ENCODE measurements around the gene UBTF.
A peak's percentile ranks its signal among the peaks of the same experiment; 100 is the strongest.

UBTF gene

GRCh38 chr17:44184212-44184810, 35.2 kb downstream of the UBTF start:
- DNase-seq (ENCODE audit: low read depth, low spot score): no peak
- H3K36me3 ChIP-seq (ENCODE audit: insufficient read depth, insufficient read length, low read length): peaks cover 49% of the 10 kb centered on the region
- H3K27me3 ChIP-seq (ENCODE audit: insufficient read depth, insufficient read length): no peaks in the 10 kb centered on the region
- peaks cover 4% of the 10 kb centered on the region for H3K4me1 ChIP-seq (ENCODE audit: insufficient read depth, insufficient read length)
- TF ChIP-seq YY1 (IDR thresholded peaks at IDR 0.05; ENCODE audit: insufficient read depth, insufficient read length) (no peak), ZNF274 (IDR thresholded peaks at IDR 0.05; ENCODE audit: low read depth, low read length) (no peak), SUZ12 (IDR thresholded peaks at IDR 0.05; ENCODE audit: extremely low read depth, insufficient read depth, insufficient read length) (no peak)
- H3K9ac ChIP-seq (ENCODE audit: insufficient read length, low read depth): peak overlapping the region; percentile 92
- H3K4me3 ChIP-seq (ENCODE audit: insufficient read length, low read depth): no peak overlapping the region
- H3K9me3 ChIP-seq (ENCODE audit: insufficient read depth, low read length): peaks cover 19% of the 10 kb centered on the region

- peaks cover 5% of the 10 kb centered on the region for H3K4me1 ChIP-seq (ENCODE audit: insufficient read depth, insufficient read length)
- peaks cover 46% of the 10 kb centered on the region for H3K36me3 ChIP-seq (ENCODE audit: insufficient read depth, insufficient read length, low read length)
- no peak for TF ChIP-seq YY1 (IDR thresholded peaks at IDR 0.05; ENCODE audit: insufficient read depth, insufficient read length)
- no peak for TF ChIP-seq ZNF274 (IDR thresholded peaks at IDR 0.05; ENCODE audit: low read depth, low read length)
- no peak overlapping the region for H3K9ac ChIP-seq (ENCODE audit: insufficient read length, low read depth)
- DNase-seq (ENCODE audit: low read depth, low spot score): no peak
- H3K9me3 ChIP-seq (ENCODE audit: insufficient read depth, low read length): peaks cover 19% of the 10 kb centered on the region
- H3K27me3 ChIP-seq (ENCODE audit: insufficient read depth, insufficient read length): no peaks in the 10 kb centered on the region
- no peak overlapping the region for H3K4me3 ChIP-seq (ENCODE audit: insufficient read length, low read depth)
Measured at GRCh38 chr17:44183024-44183423, 36.5 kb downstream of the UBTF start.

GRCh38 chr17:44178133-44178532, 41.3 kb downstream of the UBTF start:
- peaks cover 17% of the 10 kb centered on the region for H3K9me3 ChIP-seq (ENCODE audit: insufficient read depth, low read length)
- TF ChIP-seq YY1 (IDR thresholded peaks at IDR 0.05; ENCODE audit: insufficient read depth, insufficient read length): no peak
- TF ChIP-seq ZNF274 (IDR thresholded peaks at IDR 0.05; ENCODE audit: low read depth, low read length): no peak
- TF ChIP-seq SUZ12 (IDR thresholded peaks at IDR 0.05; ENCODE audit: extremely low read depth, insufficient read depth, insufficient read length): no peak
- no peak overlapping the region for H3K9ac ChIP-seq (ENCODE audit: insufficient read length, low read depth)
- no peak for DNase-seq (ENCODE audit: low read depth, low spot score)
- peaks cover 3% of the 10 kb centered on the region for H3K4me1 ChIP-seq (ENCODE audit: insufficient read depth, insufficient read length)
- no peak overlapping the region for H3K4me3 ChIP-seq (ENCODE audit: insufficient read length, low read depth)
- no peaks in the 10 kb centered on the region for H3K27me3 ChIP-seq (ENCODE audit: insufficient read depth, insufficient read length)
- peaks cover 56% of the 10 kb centered on the region for H3K36me3 ChIP-seq (ENCODE audit: insufficient read depth, insufficient read length, low read length)

DNA sequence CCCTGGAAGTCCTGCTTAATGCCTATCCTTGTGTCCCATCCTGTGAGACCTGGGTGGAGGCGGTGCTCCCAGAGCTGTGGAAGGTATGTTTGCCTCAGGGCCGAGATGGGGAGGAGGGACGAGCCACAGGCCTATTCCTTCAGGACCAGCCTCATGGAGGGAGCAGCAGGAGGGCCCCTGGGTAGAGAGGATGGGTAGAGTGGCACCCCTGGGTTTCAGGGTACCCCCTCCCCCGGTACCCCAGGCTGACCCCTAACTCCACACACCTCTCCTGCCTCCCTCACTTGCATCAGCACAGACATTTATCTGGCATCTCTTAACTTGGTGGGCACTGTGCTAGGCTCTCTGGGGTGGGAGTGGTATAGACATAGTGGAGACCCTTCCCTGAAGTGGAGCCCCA, 41.8 kb downstream of the UBTF start:
- H3K4me3 ChIP-seq (ENCODE audit: insufficient read length, low read depth): no peak overlapping the region
- H3K9ac ChIP-seq (ENCODE audit: insufficient read length, low read depth): no peak overlapping the region
- H3K36me3 ChIP-seq (ENCODE audit: insufficient read depth, insufficient read length, low read length): peaks cover 51% of the 10 kb centered on the region

DNA sequence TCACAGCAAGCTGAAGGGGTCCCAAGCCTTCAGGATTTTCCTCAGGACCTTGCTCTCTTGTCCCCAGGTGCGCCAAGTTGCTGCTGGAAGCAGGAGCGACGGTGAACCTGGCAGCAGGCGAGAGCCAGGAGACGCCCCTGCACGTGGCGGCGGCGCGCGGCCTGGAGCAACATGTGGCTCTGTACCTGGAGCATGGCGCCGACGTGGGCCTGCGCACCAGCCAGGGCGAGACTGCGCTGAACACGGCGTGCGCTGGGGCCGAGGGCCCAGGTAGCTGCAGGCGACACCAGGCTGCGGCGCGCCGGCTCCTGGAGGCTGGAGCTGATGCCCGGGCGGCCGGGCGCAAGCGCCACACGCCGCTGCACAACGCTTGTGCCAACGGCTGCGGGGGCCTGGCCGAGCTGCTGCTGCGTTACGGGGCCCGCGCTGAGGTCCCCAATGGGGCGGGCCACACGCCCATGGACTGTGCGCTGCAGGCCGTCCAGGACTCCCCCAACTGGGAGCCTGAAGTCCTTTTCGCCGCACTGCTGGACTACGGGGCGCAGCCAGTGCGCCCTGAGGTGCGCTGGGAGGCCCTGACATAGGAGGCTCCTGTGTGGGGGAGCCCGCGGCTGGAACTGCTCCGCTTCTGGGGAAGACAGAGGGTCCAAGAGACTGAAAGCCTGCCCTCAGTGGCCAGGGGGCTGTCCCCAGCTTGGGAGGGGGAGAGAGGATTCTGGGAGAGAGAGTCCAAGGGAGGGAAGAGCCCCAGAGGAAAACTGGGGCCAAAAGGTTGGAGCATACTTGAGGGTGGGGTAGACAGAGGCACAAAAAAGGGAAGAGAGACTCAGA, 42.6 kb downstream of the UBTF start:
- peaks cover 44% of the 10 kb centered on the region for H3K36me3 ChIP-seq (ENCODE audit: insufficient read depth, insufficient read length, low read length)
- H3K4me1 ChIP-seq (ENCODE audit: insufficient read depth, insufficient read length): peaks cover 7% of the 10 kb centered on the region
- no peak for DNase-seq (ENCODE audit: low read depth, low spot score)
- H3K4me3 ChIP-seq (ENCODE audit: insufficient read length, low read depth): no peak overlapping the region
- no peak overlapping the region for H3K9ac ChIP-seq (ENCODE audit: insufficient read length, low read depth)
- TF ChIP-seq SUZ12 (IDR thresholded peaks at IDR 0.05; ENCODE audit: extremely low read depth, insufficient read depth, insufficient read length) (no peak), ZNF274 (IDR thresholded peaks at IDR 0.05; ENCODE audit: low read depth, low read length) (no peak), YY1 (IDR thresholded peaks at IDR 0.05; ENCODE audit: insufficient read depth, insufficient read length) (no peak)
- no peaks in the 10 kb centered on the region for H3K27me3 ChIP-seq (ENCODE audit: insufficient read depth, insufficient read length)
- peaks cover 5% of the 10 kb centered on the region for H3K9me3 ChIP-seq (ENCODE audit: insufficient read depth, low read length)

More for the DNA sequence above, 41.8 kb downstream of the UBTF start:
- no peak for DNase-seq (ENCODE audit: low read depth, low spot score)
- no peak for TF ChIP-seq SUZ12 (IDR thresholded peaks at IDR 0.05; ENCODE audit: extremely low read depth, insufficient read depth, insufficient read length)
- no peak for TF ChIP-seq ZNF274 (IDR thresholded peaks at IDR 0.05; ENCODE audit: low read depth, low read length)
- TF ChIP-seq YY1 (IDR thresholded peaks at IDR 0.05; ENCODE audit: insufficient read depth, insufficient read length): no peak
- Histone ChIP-seq H3K27me3 (ENCODE audit: insufficient read depth, insufficient read length) (no peaks in the 10 kb centered on the region), H3K9me3 (ENCODE audit: insufficient read depth, low read length) (peaks cover 12% of the 10 kb centered on the region), H3K4me1 (ENCODE audit: insufficient read depth, insufficient read length) (peaks cover 3% of the 10 kb centered on the region)

- no peak for DNase-seq (ENCODE audit: low read depth, low spot score)
- TF ChIP-seq ZNF274 (IDR thresholded peaks at IDR 0.05; ENCODE audit: low read depth, low read length) (no peak), SUZ12 (IDR thresholded peaks at IDR 0.05; ENCODE audit: extremely low read depth, insufficient read depth, insufficient read length) (no peak), YY1 (IDR thresholded peaks at IDR 0.05; ENCODE audit: insufficient read depth, insufficient read length) (no peak)
- Histone ChIP-seq H3K4me1 (ENCODE audit: insufficient read depth, insufficient read length) (peaks cover 12% of the 10 kb centered on the region), H3K9ac (ENCODE audit: insufficient read length, low read depth) (no peak overlapping the region), H3K4me3 (ENCODE audit: insufficient read length, low read depth) (no peak overlapping the region), H3K27me3 (ENCODE audit: insufficient read depth, insufficient read length) (no peaks in the 10 kb centered on the region), H3K9me3 (ENCODE audit: insufficient read depth, low read length) (no peaks in the 10 kb centered on the region), H3K36me3 (ENCODE audit: insufficient read depth, insufficient read length, low read length) (peaks cover 39% of the 10 kb centered on the region)
Measured at GRCh38 chr17:44176257-44176656, 43.2 kb downstream of the UBTF start.

GRCh38 chr17:44174427-44174826, 45.0 kb downstream of the UBTF start:
- DNase-seq (ENCODE audit: low read depth, low spot score): no peak
- TF ChIP-seq YY1 (IDR thresholded peaks at IDR 0.05; ENCODE audit: insufficient read depth, insufficient read length) (no peak), ZNF274 (IDR thresholded peaks at IDR 0.05; ENCODE audit: low read depth, low read length) (no peak), SUZ12 (IDR thresholded peaks at IDR 0.05; ENCODE audit: extremely low read depth, insufficient read depth, insufficient read length) (no peak)
- no peak overlapping the region for H3K9ac ChIP-seq (ENCODE audit: insufficient read length, low read depth)
- H3K4me1 ChIP-seq (ENCODE audit: insufficient read depth, insufficient read length): peaks cover 24% of the 10 kb centered on the region
- H3K36me3 ChIP-seq (ENCODE audit: insufficient read depth, insufficient read length, low read length): peaks cover 39% of the 10 kb centered on the region
- H3K27me3 ChIP-seq (ENCODE audit: insufficient read depth, insufficient read length): no peaks in the 10 kb centered on the region
- no peaks in the 10 kb centered on the region for H3K9me3 ChIP-seq (ENCODE audit: insufficient read depth, low read length)
- H3K4me3 ChIP-seq (ENCODE audit: insufficient read length, low read depth): no peak overlapping the region
